Tibial nerve (tissue), 4 donors: ENCODE results near the gene GSTM1.

ENCODE experiments used
- CTCF ChIP-seq, 5 experiments: fragments of 200-600 bp in 3 of 5; fragments of 450-650 bp in 2 of 5; sonication (generic) in 3 of 5; IDR thresholded peaks; one replicate each; pipeline ENCODE4 v1.5.1; 2016 to 2019; ENCODE audit warnings: antibody characterized with exemption in 5 of 5, mild to moderate bottlenecking in 3 of 5, moderate library complexity in 2 of 5
- EP300 ChIP-seq, 2 donors: sonication (generic); formaldehyde crosslinking; IDR thresholded peaks; one replicate each; pipeline ENCODE4 v1.6.1; 2017; ENCODE audit warnings: antibody characterized with exemption in 2 of 2, mild to moderate bottlenecking in 1 of 2
- POLR2A ChIP-seq, 2 donors: fragments of 450-650 bp; IDR thresholded peaks; one replicate each; pipeline ENCODE4 v1.6.1; 2017; ENCODE audit warnings: antibody characterized with exemption in 2 of 2, mild to moderate bottlenecking in 2 of 2, moderate library complexity in 2 of 2

GRCh38 chr1:109642626-109643025, 45.0 kb upstream of the GSTM1 start:
- TF ChIP-seq CTCF (IDR thresholded peaks at IDR 0.05) (no peak), POLR2A (IDR thresholded peaks at IDR 0.05) (no peak), EP300 (IDR thresholded peaks at IDR 0.05) (no peak)
